Epithelial cell of proximal tubule (primary cell): ENCODE data around the gene PIK3IP1. TPM values are rescaled to one million over a fixed set of nuclear protein-coding genes. Genes with fewer than 3 reads are reported as not detected.
A peak's percentile ranks its signal among the peaks of the same experiment; 100 is the strongest.

Experiments
- DNase-seq: peaks from one replicate; pipeline ENCODE4 v3.0.0-alpha.2; 2011; ENCODE audit warnings: low read depth
- H3K4me3 ChIP-seq: 2 replicates; pipeline ENCODE4 v1.5.1; 2011; ENCODE audit warnings: low read depth, mild to moderate bottlenecking, low read length
- CTCF ChIP-seq: conservative IDR thresholded peaks from 2 replicates; pipeline ENCODE4 v1.5.1; 2012; ENCODE audit warnings: low read depth, mild to moderate bottlenecking, low read length
- total RNA-seq: library from RNA; depleted of rRNA; stranded (reverse); fragments of >200 nt; gene quantifications from 2 replicates; pipeline ENCODE4 v1.2.3, GENCODE V29; 2015

The PIK3IP1 gene
- total RNA-seq, 1 donor from 2014 or later, result 11.8 TPM

GRCh38 chr22:31274017-31274416 lies 18.3 kb downstream of the PIK3IP1 start:
- no peak for TF ChIP-seq CTCF
- DNase-seq, result no peak
- H3K4me3 ChIP-seq, result no peak overlapping the region

DNA sequence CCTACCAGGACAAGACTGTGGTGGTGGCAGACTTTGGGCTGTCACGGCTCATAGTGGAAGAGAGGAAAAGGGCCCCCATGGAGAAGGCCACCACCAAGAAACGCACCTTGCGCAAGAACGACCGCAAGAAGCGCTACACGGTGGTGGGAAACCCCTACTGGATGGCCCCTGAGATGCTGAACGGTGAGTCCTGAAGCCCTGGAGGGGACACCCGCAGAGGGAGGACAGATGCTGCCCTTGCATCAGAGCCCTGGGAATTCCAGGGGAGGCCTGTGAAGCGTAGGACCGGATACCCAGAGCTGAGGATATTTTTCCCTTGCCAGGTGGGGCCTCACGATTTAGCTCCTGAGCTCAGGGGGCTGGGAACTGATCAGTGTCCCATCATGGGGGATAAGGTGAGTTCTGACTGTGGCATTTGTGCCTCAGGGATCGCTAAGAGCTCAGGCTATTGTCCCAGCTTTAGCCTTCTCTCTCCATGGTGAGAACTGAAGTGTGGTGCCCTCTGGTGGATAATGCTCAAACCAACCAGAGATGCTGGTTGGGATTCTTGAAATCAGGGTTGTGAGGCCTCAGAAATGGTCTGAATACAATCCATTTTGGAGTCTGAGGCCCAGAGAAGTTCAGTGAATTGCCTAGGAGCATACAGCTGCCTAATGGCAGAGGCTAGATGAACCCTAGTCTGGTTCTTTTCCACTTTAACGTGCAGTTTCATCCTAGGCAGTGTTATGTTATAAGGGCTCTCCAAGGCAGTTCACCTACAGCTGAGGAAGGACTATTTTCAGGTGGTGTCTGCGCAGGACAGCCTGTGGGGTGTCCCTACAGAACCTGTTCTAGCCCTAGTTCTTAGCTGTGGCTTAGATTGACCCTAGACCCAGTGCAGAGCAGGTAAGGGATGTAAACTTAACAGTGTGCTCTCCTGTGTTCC lies 19.5 kb downstream of the PIK3IP1 start:
- DNase-seq, result no peak
- TF ChIP-seq CTCF, result peak; percentile 88

GRCh38 chr22:31271485-31271884 lies 20.8 kb downstream of the PIK3IP1 start:
- peak; percentile 59 for DNase-seq
- H3K4me3 ChIP-seq, result no peak overlapping the region
- TF ChIP-seq CTCF, result no peak

More for the DNA sequence above, 19.5 kb downstream of the PIK3IP1 start:
- H3K4me3 ChIP-seq, result no peak overlapping the region

DNA sequence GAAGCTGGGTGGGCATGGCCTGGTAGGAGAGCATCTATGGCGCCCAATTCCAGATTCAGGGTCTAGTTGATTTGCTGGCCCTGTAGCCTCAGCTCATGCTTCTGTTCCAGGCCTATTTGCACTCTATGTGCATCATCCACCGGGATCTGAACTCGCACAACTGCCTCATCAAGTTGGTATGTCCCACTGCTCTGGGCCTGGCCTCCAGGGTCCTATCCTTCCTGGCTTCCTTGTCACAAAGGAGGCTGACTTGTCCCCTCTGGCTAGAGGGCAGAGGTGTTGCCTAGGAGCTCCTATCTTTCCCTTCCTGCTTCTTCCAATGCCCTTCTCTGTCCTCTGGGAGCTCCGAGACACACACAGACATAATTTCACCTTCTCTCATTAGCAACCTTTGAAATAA lies 21.3 kb downstream of the PIK3IP1 start:
- no peak for TF ChIP-seq CTCF
- H3K4me3 ChIP-seq, result no peak overlapping the region
- DNase-seq, result no peak

DNA sequence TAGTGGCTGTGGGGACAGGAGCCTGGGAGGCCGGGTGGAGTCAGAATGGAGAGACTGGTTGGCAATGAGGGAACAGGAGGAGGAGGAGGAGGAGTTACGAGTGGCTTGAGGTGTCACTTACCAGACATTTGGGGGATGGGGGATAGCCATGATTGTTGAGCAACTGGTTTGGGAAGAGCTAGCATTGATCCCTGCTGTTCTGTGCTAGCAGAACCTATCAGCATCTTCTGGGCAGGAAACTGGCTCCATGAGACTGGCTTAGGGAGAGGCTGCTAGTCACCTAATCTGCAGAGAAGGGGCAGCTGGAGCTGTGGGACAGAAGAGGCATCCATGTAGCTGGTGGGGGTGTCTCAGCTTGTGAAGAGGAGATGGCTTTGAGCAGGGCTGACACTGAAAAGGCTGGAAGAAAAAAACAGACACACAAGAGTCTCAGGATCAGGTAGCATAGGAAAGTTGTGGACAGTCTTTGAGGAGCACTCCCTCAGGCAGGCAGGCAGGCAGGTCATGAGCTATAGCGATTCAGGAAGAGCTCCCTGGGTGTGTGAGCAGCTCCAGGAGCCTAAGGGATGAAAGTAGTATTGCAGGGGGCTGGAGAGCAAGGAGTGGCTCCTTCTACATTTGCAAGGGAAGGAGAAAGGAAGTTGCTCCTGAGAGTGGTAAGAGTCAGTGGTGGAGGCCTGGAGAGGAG lies 22.3 kb downstream of the PIK3IP1 start:
- no peak for TF ChIP-seq CTCF
- H3K4me3 ChIP-seq, result no peak overlapping the region
- no peak for DNase-seq

DNA sequence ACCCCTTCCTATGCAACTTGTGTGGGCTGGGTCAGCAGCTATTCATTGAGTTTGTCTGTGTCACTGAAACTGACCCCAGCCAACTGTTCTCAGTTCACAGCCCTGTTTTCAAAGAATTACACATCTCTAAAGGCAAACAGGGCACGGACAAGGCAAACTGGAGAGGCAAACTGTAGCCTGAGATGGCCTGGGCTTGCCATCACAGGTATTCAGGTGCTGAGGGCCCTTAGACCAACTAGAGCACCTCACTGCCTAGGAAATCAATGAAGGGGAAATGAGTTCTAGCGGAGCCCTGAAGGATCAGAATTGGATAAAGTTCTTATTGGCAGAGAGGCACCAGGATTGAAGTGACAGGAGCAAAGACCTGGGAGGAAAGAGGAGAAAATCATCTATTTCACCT lies 24.0 kb downstream of the PIK3IP1 start:
- DNase-seq, result no peak
- no peak overlapping the region for H3K4me3 ChIP-seq
- no peak for TF ChIP-seq CTCF
